ENCODE measurements around the gene MYD88.
A peak's percentile ranks its signal among the peaks of the same experiment; 100 is the strongest.
"Not testable (repeated sequence)": the region's sequence is repeated elsewhere in the genome, so short reads cannot be mapped to it uniquely, and the experiment has no call there.

MYD88 gene

GRCh38 chr3:38124324-38125122, 13.9 kb upstream of the MYD88 start:
- Histone ChIP-seq H3K27ac (no peak overlapping the region), H3K4me3 (no peak overlapping the region)

- Histone ChIP-seq H3K4me3 (no peak overlapping the region), H3K27ac (no peak overlapping the region)
Observed at GRCh38 chr3:38125305-38126120, 12.9 kb upstream of the MYD88 start.

- no peak overlapping the region for H3K4me3 ChIP-seq
Observed at GRCh38 chr3:38126121-38126892, 12.2 kb upstream of the MYD88 start.

GRCh38 chr3:38127611-38128302, 10.7 kb upstream of the MYD88 start:
- H3K4me3 ChIP-seq, result no peak overlapping the region
- H3K27ac ChIP-seq, result no peak overlapping the region

More at GRCh38 chr3:38126121-38126892, 12.2 kb upstream of the MYD88 start:
- no peak overlapping the region for H3K27ac ChIP-seq

GRCh38 chr3:38128303-38128655, 10.2 kb upstream of the MYD88 start:
- no peak overlapping the region for H3K27ac ChIP-seq

GRCh38 chr3:38129058-38129457, 9.4 kb upstream of the MYD88 start:
- H3K27ac ChIP-seq, result peak overlapping the region in 1 of 21 experiments; percentile 13

More at GRCh38 chr3:38128303-38128655, 10.2 kb upstream of the MYD88 start:
- H3K4me3 ChIP-seq, result no peak overlapping the region

GRCh38 chr3:38130631-38131065, 7.8 kb upstream of the MYD88 start:
- no peak overlapping the region for H3K4me3 ChIP-seq
- no peak overlapping the region for H3K27ac ChIP-seq

More at GRCh38 chr3:38129058-38129457, 9.4 kb upstream of the MYD88 start:
- no peak overlapping the region for H3K4me3 ChIP-seq

GRCh38 chr3:38131621-38132369, 6.7 kb upstream of the MYD88 start:
- H3K27ac ChIP-seq, result no peak overlapping the region
- H3K4me3 ChIP-seq, result no peak overlapping the region

- Histone ChIP-seq H3K4me3 (no peak overlapping the region), H3K27ac (no peak overlapping the region)
Observed at GRCh38 chr3:38133209-38133556, 5.3 kb upstream of the MYD88 start.

- Histone ChIP-seq H3K27ac (no peak overlapping the region), H3K4me3 (no peak overlapping the region)
Observed at GRCh38 chr3:38133557-38134405, 4.7 kb upstream of the MYD88 start.

- H3K4me3 ChIP-seq, result not testable (repeated sequence)
- peak overlapping the region in 1 of 21 experiments; percentile 2 for H3K27ac ChIP-seq
Observed at GRCh38 chr3:38134517-38135143, 3.8 kb upstream of the MYD88 start.

- Histone ChIP-seq H3K4me3 (peak overlapping the region; percentile 84 to 99 (median 93)), H3K27ac (peak overlapping the region in 17 of 21 experiments; percentile 71 to 98 (median 92))
Observed at GRCh38 chr3:38135621-38136277, 2.7 kb upstream of the MYD88 start.

GRCh38 chr3:38136393-38136776, 2.1 kb upstream of the MYD88 start:
- peak overlapping the region; percentile 1 to 98 (median 90) for H3K27ac ChIP-seq
- H3K4me3 ChIP-seq, result peak overlapping the region; percentile 84 to 99 (median 93)

- peak within 1 kb of the TSS; percentile 55 to 98 (median 95) for H3K27ac ChIP-seq
- peak within 1 kb of the TSS; percentile 84 to 99 (median 93) for H3K4me3 ChIP-seq
Observed at GRCh38 chr3:38136777-38137614, 1.5 kb upstream of the MYD88 start, which contains the start of gene ACAA1. Gene ACAA1 (minus strand): TSS chr3:38137127. CDS start chr3:38137035, 92 bp downstream.

GRCh38 chr3:38137615-38138348, 679 bp upstream of the MYD88 start:
- H3K27ac ChIP-seq, result peak overlapping the region; percentile 55 to 98 (median 95)
- H3K4me3 ChIP-seq, result peak overlapping the region; percentile 84 to 99 (median 93)
